ENCODE data around the gene NKX2-3.

NKX2-3 gene

GRCh38 chr10:99539120-99539519 is 6.4 kb downstream of the NKX2-3 start:
- no peak for DNase-seq

GRCh38 chr10:99539820-99540219 is 7.1 kb downstream of the NKX2-3 start:
- no peak for DNase-seq

GRCh38 chr10:99540306-99540656 is 7.5 kb downstream of the NKX2-3 start:
- DNase-seq = no peak

GRCh38 chr10:99540657-99541531 is 8.2 kb downstream of the NKX2-3 start:
- no peak for DNase-seq

- no peak for DNase-seq
Observed at GRCh38 chr10:99544322-99544721, 11.6 kb downstream of the NKX2-3 start.

DNA sequence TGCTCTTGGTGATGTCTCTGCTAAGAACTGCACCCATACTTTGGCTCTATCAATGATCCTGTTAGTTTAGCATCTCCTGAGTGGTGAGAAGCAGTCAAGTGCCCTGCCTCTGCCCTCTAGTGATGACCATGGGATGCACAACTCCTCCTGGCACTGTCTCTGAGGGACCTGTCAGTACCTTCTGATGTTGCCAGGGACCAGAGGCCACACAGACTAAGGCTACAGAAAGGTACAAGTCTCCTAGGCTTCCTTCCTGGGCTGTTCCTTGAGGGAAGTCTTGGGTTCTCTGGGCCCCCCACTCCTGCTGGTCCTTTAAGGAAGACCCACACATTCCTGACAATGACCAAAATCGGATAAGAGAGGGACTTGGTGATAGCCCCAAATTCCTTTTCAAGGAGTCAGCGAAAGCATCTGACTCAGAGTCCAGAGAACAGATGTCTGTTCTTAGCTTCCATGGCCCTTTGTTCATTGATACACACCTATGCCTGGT is 15.3 kb downstream of the NKX2-3 start:
- no peak for DNase-seq

DNA sequence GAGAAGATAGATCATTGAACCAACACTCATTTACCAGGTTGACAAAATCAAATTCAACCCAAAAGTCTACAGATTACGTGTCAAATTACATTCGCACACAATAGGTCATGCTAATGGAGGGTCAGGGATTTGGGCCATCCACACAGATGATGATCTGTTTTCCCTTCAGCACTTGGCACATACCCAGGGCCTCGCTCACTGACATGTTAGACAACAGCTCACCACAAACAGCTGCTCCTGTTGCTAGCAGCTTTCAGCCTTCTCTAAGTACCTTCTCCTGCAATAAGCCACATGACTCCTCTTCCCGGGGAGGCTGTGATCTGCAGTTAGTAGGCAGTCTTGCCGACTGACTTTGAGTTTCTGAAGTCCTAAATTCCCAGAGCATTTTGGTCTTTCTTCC is 18.4 kb downstream of the NKX2-3 start:
- DNase-seq = no peak

GRCh38 chr10:99551616-99552015 is 18.9 kb downstream of the NKX2-3 start:
- no peak for DNase-seq

DNA sequence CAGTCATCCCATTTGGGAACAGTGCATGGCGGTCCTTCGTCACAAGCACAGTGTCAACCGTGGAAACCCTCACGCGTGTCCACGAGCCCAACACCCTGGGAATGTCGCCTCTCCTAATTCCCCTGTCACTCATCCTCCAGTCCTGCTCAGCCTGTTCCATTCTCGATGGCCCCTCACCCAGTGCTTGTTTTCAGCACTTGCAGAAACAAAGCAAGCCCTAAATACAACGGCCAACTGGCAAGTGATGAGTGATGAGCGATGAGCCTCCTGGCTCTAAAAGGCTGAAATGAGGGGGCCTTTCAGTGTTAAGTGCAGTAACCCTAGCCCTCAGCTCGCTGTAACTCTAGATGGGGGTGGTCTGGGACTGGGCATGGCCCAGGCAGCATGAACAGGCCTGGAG is 22.6 kb downstream of the NKX2-3 start:
- no peak for DNase-seq

- DNase-seq = no peak
Observed at GRCh38 chr10:99555825-99556523, 23.2 kb downstream of the NKX2-3 start.

DNA sequence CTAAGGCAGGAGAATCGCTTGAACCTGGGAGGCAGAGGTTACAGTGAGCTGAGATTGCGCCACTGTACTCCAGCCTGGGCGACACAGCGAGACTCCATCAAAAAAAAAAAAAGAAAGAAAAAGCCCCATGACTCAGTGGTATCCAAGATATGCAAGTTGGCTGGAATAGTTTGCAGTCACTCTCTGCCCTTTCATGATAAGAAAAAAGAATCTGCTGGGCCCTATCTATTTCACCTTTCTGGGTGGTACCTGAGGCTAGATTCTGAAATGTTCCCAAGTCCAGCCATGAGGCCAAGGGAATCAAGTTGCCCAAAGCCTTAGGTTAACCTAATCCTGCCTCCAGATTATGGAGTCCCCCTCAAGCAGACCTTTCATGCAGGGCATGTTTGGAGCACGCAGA is 24.3 kb downstream of the NKX2-3 start:
- DNase-seq = no peak

DNA sequence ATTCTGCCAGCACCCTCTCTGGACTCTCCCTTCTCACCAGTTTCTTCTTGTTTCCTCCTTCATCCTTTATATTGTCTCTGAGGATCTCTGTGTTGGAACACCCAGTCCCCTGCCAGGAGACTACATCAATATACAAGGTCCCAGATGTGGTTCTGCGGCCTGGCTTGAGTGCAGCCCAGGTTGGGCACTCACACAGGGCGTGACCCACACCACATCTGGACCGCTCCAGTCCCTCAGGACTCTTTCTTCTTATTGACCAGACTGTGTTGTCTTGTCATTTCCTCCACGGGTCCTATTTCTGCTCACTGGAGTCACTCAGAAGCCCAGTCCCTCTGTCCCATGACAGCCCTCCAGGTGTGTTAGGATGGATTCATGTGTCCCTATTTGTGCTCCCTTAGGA is 26.0 kb downstream of the NKX2-3 start:
- no peak for DNase-seq

DNA sequence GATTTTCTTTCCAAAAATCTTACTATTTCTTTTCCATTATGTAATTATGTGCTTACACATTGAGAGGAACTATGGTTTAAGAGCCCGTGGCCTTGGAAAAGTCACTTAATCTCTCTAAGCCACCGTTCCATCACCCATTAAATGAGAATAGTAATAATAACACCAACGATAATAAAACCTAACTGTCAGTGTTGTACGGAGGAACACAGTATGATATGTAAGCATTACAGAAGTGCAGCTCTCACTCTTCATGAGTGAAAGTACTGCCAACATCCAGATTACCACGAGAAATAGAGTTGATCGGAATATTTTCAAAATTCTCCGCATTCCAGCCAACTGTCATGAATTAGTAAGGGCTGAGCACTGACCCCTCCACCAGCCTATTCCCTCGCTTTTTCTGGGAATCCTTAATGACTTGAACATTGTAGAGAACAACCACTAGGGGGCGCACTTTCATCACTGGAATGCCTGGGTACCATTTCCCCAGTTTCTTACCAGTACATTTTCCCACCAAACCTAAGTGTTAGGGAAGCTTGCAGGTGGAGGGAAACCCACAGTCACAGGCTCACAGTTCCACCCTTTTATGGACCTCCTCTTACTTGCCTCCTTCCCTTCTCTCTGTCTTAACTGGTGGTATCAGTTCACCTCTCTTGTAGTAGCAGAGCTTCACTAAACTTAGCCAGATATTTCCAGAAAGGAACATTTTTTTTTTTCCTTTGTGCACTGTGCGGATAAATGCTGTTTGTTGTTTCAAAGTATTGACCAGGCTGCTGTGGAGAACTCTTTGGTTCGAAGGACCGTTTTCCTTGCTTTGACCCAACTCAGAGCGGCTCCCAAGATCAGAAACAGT is 27.8 kb downstream of the NKX2-3 start:
- DNase-seq = peak; percentile 60

DNA sequence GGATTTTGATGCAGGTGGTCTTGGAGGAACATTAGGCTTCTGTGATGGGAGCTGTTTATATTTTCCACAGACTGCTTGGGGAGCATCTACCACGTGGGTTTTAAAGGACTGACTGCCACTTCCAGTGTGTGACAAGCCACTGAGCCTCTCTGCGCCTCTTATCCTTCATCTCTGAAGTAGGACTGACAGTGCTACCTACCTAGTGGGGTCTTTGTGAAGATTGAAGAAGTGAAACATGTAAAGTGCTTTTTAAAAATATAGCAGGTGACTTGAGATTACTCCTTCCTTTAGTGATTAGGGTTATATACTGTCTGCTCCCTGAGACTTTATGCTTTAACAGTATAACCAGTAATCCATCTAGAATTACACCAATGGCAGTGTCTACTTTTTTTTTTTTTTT is 29.9 kb downstream of the NKX2-3 start:
- DNase-seq = no peak

GRCh38 chr10:99564361-99564760 is 31.6 kb downstream of the NKX2-3 start:
- no peak for DNase-seq

DNA sequence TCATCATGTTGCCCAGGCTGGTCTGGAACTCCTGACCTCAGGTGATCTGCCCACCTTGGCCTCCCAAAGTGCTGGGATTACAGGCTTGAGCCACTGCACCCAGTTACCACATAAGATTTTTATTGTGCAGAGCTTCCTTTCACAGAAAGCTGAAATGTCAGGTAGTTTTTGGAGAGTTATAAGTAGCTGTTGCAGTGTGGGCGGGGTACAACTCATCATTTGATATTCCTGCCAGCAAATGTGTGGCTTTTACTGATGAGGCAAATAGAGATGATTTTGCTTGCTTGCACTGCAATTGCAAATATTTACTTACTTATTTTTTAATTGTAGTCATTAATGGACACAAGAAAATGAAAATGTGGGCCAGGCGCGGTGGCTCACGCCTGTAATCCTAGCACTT is 32.4 kb downstream of the NKX2-3 start:
- DNase-seq = no peak

DNA sequence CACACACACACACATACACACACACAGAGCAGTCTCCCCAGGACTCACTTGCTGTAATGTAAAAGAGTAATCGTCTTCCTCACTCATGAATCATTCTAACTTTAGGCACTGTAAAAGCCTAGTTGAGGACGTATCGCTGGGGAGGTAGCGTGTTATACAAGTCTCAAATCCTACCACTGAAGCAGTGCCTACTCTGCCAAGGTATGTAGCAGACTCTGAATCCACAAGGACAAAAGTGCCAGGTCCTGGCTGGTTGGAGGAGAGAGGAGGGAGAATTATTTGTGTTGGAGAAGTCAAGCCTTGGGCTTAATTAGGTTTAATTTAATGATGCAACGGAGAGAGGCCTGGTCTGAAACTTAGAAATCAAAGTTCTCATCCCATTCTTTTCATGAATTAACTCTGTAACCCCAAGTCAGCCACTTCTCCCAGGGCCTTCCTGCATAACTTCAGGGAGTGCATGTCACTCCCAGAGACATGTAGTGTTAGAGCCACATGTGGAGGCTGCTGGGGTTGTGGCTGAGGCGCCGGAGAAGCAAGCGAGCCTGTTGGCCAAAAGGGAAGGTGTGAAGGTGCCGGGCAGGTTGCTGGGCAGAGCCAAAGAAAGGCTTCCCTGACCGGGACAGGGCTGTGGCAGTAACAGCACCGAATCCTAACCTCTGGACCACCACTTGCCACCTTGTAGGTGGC is 36.7 kb downstream of the NKX2-3 start:
- no peak for DNase-seq

GRCh38 chr10:99569961-99570360 is 37.2 kb downstream of the NKX2-3 start:
- no peak for DNase-seq

- DNase-seq = no peak
Observed at GRCh38 chr10:99571816-99572215, 39.1 kb downstream of the NKX2-3 start.

DNA sequence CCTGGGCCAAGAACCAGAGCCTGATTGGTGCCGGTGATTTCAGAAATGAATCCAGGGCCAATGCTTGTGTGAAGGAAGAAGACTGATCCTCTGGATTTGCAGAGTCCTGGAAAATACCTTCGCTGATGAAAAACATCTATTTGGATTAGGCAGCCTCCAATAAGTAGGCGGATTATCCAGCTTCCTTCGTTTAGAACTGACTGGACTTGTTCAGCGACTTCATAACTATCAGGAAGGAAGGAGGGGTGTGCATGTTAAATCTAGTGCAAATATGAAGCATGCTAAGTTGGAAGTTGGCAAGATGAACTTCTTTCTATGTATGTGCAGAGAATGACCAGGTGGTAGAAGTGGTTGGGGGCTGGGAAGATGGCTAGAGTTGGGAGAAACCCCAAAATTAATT is 41.0 kb downstream of the NKX2-3 start:
- no peak for DNase-seq

DNA sequence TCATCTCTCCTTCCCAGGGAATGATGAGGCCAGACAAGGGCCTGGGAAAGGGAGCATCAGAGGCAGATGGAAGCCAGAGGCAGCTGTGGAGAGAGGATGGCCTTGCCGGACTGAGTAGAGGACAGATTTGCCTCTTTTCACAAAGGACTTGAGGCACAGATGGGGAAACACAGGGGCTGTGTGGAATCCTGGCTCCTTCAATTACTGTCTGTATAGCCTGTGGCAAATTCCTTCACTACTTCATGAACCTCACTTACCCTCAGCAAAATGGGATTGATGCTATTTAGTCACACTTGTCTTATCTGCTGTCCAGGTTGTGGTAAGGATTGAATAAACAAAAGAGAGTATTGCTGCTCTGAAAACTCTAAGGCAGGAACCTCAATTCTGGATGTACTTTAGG is 47.2 kb downstream of the NKX2-3 start:
- DNase-seq = no peak

DNA sequence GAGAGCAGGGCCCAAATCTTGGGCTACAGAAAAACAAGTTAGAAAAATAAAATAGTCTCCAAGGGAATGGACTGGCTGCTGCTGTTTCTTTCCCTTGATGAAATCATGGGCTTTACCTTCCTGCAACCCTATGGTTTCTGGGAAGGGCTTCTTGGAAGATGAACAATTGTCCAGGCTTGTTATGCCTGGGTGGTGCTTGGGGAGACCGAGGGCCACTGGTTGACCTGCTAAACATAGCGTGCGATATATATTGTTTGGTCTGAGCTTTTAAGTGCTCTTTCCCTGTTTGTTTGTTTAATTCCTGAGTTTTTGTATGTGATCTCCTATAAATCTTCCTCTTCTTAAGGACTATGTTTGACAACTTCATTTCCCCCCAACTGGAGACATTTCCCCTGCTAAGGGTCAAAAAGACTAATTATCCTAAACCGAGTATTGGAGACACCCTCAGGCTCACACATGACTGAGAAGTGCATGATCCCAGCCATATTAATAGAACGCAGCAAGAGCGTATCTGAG is 49.6 kb downstream of the NKX2-3 start:
- DNase-seq = no peak

DNA sequence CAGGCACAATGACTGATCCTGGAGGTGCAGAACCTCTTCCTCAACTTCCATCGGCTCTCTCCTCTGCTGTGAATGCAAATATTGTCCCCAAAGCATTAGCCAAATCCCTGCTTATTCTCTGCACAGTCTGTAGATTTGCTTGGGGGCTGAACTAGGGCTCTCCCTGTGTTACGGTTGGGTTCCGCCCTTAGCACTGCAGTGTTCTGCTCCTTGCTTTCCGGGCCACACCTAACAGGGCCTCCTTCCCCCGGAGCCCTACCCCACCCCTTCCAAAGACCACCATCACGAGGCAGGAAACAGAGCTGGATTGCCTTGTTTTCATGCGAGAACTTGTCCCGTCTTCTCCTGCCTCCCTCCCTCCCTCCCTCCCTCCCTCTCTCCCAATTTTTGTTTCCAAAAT is 50.9 kb downstream of the NKX2-3 start:
- DNase-seq = no peak

Data from CD4-positive, alpha-beta T cell treated with Interleukin-17A for 4 hours (primary cell).